Psoas muscle (tissue), 8 donors: Measurements from ENCODE around the gene NOTO. TPM values are rescaled to one million over a fixed set of nuclear protein-coding genes. Genes with fewer than 3 reads are reported as not detected.
"Not testable (repeated sequence)": the region's sequence is repeated elsewhere in the genome, so short reads cannot be mapped to it uniquely, and the experiment has no call there.

Experiments used
- ATAC-seq, 4 donors: fragments of 200-7000 bp; cut with Tn5 transposase; one replicate each; pipeline ENCODE4 v1.9.1; 2020; ENCODE audit warnings: moderate library complexity in 3 of 4, mild to moderate bottlenecking in 2 of 4
- DNase-seq, 2 donors: peaks; one replicate each; pipeline ENCODE4 v3.0.0-alpha.2; 2020
- H3K27ac ChIP-seq: fragments of 200-600 bp; one replicate; pipeline ENCODE4 v1.8.0; 2022
- H3K27me3 ChIP-seq, 3 donors: fragments of 200-600 bp in 1 of 3; one replicate each; pipeline versions ENCODE4 v1.6.1 to v1.8.0; 2013 to 2022; ENCODE audit warnings: low read length in 2 of 3, mild to moderate bottlenecking in 2 of 3, moderate library complexity in 1 of 3; ENCODE audit not compliant: insufficient read depth in 3 of 3
- H3K36me3 ChIP-seq, 2 donors: fragments of 200-600 bp in 1 of 2; one replicate each; pipeline versions ENCODE4 v1.6.1 to v1.8.0; 2013 to 2022; ENCODE audit warnings: low read depth in 1 of 2, mild to moderate bottlenecking in 1 of 2, moderate library complexity in 1 of 2; ENCODE audit not compliant: insufficient read depth in 1 of 2
- H3K4me1 ChIP-seq: fragments of 200-600 bp; one replicate; pipeline ENCODE4 v1.8.0; 2022
- H3K4me3 ChIP-seq: fragments of 200-600 bp; one replicate; pipeline ENCODE4 v1.8.0; 2022; ENCODE audit warnings: mild to moderate bottlenecking
- H3K9me3 ChIP-seq: fragments of 200-600 bp; one replicate; pipeline ENCODE4 v1.8.0; 2022
- CTCF ChIP-seq: fragments of 200-600 bp; IDR thresholded peaks from one replicate; pipeline ENCODE4 v1.8.0; 2022; ENCODE audit warnings: antibody characterized with exemption
- WGBS, 3 donors: extraction: QIAGEN DNeasy Blood & Tissue Kit; methylation state at CpG; one replicate each; pipeline versions ENCODE4 v1.1.6 to v1.1.7; 2013; 5-methylcytosine and 5-hydroxymethylcytosine counted together
- intact Hi-C, 2 donors: fragments of 100-400 bp; cut with DNase I; formaldehyde crosslinking; loops; one replicate each; pipeline versions ENCODE4 v1.11.0 to v1.14.2; 2022
- long read RNA-seq, 2 donors: library from polyadenylated mRNA; unstranded; transcript quantifications; one replicate each; pipeline ENCODE4 v2.0.0, GENCODE V29; 2021
- polyA plus RNA-seq, 3 donors: library from polyadenylated mRNA; stranded (reverse); fragments of 200-250 nt; gene quantifications; one replicate each; pipeline ENCODE4 v1.2.3, GENCODE V29; 2013
- total RNA-seq, 4 donors: library from RNA; stranded (reverse); fragmentation: NEBNext Ultra II Directional in 2 of 4; extraction: Animal tissue kit (Norgen Biotek cat#: 25700) in 2 of 4; gene quantifications; one replicate each; pipeline versions ENCODE4 v1.2.1 to v1.2.4, GENCODE V29; 2021 to 2023
- donor health status: healthy with polysubstance abuse.
- donor health status: DM: no; HTN: no; CAD: no; lungs with moderate emphysema.
- donor health status: Bipolar disorder and iron deficiency.
- donor health status: healthy.
- donor health status: DM: yes; HTN: yes; CAD: no.
- donor health status: DM: no; HTN: no; CAD: no.
- donor health status: DM: no; HTN: no; CAD: no.
- donor health status: DM: yes; HTN: yes; CAD: no.

Gene NOTO
- total RNA-seq (not detected), polyA plus RNA-seq (not detected)
- long read RNA-seq, donor 1 = 0 reads
- long read RNA-seq, donor 2 = 0 reads

- H3K4me3 ChIP-seq = peak within 1 kb of the TSS; percentile 50
- intact Hi-C loops = no loop called here
- H3K36me3 ChIP-seq = no peaks in the 10 kb centered on the region
- DNase-seq (no peak), ATAC-seq (peak in 3 of 4 donors; percentile 32 to 49 (median 46))
- 1 to 2% (median 2%) methylated on average over 70 to 87 of the region's 87 CpGs for WGBS, 3 donors
- H3K27ac ChIP-seq = no peak within 1 kb of the TSS
- no peak for TF ChIP-seq CTCF
- H3K4me1 ChIP-seq = peaks cover 3% of the 10 kb centered on the region
- H3K9me3 ChIP-seq = no peaks in the 10 kb centered on the region
- H3K27me3 ChIP-seq = peaks cover 0 to 90% (median 19%) of the 10 kb centered on the region in 3 donors
Measured at GRCh38 chr2:73202156-73203054, at the start of gene NOTO. TSS of gene NOTO (plus strand) at chr2:73202574. CDS start at chr2:73202667, 93 bp downstream.

- WGBS, 3 donors = 7 to 12% (median 7%) methylated on average over 24 of the region's 24 CpGs
- no peak overlapping the region for H3K4me3 ChIP-seq
- no peak overlapping the region for H3K27ac ChIP-seq
- DNase-seq (peak; percentile 67 to 78), ATAC-seq (peak; percentile 72 to 97 (median 88))
- peaks cover 0 to 17% (median 1%) of the 10 kb centered on the region in 3 donors for H3K27me3 ChIP-seq
- H3K4me1 ChIP-seq = no peaks in the 10 kb centered on the region
- H3K36me3 ChIP-seq = no peaks in the 10 kb centered on the region
- peak; percentile 77 for TF ChIP-seq CTCF
- intact Hi-C loops = loop anchor here (2.0 kb wide), 1 partner anchor 72 kb away; no protein-coding TSS in a partner anchor
- no peaks in the 10 kb centered on the region for H3K9me3 ChIP-seq
Measured at GRCh38 chr2:73156539-73157124, 45.7 kb upstream of the NOTO start.

- Histone ChIP-seq H3K27ac (no peak overlapping the region), H3K27me3 (peaks cover 0 to 4% (median 0%) of the 10 kb centered on the region in 3 donors), H3K9me3 (no peaks in the 10 kb centered on the region), H3K36me3 (no peaks in the 10 kb centered on the region), H3K4me1 (no peaks in the 10 kb centered on the region), H3K4me3 (no peak overlapping the region)
- ATAC-seq = no peak
- WGBS, 3 donors = 60 to 74% (median 69%) methylated on average over 11 to 14 of the region's 14 CpGs
- TF ChIP-seq CTCF = no peak
- intact Hi-C loops = loop anchor here (2.0 to 5.0 kb wide), 4 partner anchors 94 to 271 kb away; no protein-coding TSS in a partner anchor
- DNase-seq = no peak
Measured at GRCh38 chr2:73162856-73163391, 39.5 kb upstream of the NOTO start.

GRCh38 chr2:73163483-73164367 lies 38.6 kb upstream of the NOTO start:
- H3K36me3 ChIP-seq = no peaks in the 10 kb centered on the region
- no peaks in the 10 kb centered on the region for H3K27me3 ChIP-seq
- ATAC-seq (peak; percentile 81 to 92 (median 84)), DNase-seq (peak; percentile 61 to 74)
- intact Hi-C loops = loop anchor here (2.0 to 5.0 kb wide), 4 partner anchors 94 to 271 kb away; no protein-coding TSS in a partner anchor
- WGBS, 3 donors = 53 to 57% (median 55%) methylated on average over 10 of the region's 10 CpGs
- no peak overlapping the region for H3K4me3 ChIP-seq
- no peaks in the 10 kb centered on the region for H3K9me3 ChIP-seq
- H3K4me1 ChIP-seq = no peaks in the 10 kb centered on the region
- peak; percentile 88 for TF ChIP-seq CTCF
- H3K27ac ChIP-seq = no peak overlapping the region

- H3K36me3 ChIP-seq, intact Hi-C loops, DNase-seq, H3K9me3 ChIP-seq, H3K27ac ChIP-seq, H3K27me3 ChIP-seq, H3K4me1 ChIP-seq, ATAC-seq, H3K4me3 ChIP-seq: not testable (repeated sequence)
- 42 to 48% (median 45%) methylated on average over 7 to 11 of the region's 11 CpGs for WGBS, 3 donors
Measured at GRCh38 chr2:73165978-73166377, 36.4 kb upstream of the NOTO start.

GRCh38 chr2:73166813-73167212 lies 35.6 kb upstream of the NOTO start:
- H3K4me3 ChIP-seq, intact Hi-C loops, H3K4me1 ChIP-seq, H3K36me3 ChIP-seq, H3K27me3 ChIP-seq, H3K27ac ChIP-seq, DNase-seq, ATAC-seq, H3K9me3 ChIP-seq: not testable (repeated sequence)
- 47 to 74% (median 58%) methylated on average over 2 to 4 of the region's 8 CpGs for WGBS, 3 donors
